ENCODE measurements around the gene SMYD3.

DNA sequence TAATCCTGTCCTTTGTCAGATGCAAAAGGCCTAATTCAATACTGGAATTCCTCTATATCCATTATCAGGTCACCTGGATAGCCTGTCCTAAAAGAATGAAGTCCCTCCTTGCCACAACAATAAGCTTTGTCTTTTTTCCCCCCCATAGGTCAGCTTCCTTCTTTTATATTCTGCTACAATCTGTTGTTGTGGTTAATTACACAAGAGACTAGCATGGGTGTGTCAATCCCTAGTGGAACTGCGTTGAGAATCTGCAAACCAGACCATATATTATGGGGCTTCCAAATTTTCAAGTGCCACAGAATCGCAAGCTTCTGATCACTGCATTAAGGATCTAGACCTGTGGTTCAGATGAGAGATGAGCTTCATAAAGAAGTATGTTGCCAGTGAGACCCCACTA is 349.6 kb downstream of the SMYD3 start:
- TF ChIP-seq, protein P1, sequence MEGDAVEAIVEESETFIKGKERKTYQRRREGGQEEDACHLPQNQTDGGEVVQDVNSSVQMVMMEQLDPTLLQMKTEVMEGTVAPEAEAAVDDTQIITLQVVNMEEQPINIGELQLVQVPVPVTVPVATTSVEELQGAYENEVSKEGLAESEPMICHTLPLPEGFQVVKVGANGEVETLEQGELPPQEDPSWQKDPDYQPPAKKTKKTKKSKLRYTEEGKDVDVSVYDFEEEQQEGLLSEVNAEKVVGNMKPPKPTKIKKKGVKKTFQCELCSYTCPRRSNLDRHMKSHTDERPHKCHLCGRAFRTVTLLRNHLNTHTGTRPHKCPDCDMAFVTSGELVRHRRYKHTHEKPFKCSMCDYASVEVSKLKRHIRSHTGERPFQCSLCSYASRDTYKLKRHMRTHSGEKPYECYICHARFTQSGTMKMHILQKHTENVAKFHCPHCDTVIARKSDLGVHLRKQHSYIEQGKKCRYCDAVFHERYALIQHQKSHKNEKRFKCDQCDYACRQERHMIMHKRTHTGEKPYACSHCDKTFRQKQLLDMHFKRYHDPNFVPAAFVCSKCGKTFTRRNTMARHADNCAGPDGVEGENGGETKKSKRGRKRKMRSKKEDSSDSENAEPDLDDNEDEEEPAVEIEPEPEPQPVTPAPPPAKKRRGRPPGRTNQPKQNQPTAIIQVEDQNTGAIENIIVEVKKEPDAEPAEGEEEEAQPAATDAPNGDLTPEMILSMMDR (IDR thresholded peaks at IDR 0.05): no peak
- TF ChIP-seq POLR2A (IDR thresholded peaks at IDR 0.05): no peak
